Neural cell (in vitro differentiated cells): ENCODE measurements around the gene LIN37. TPM values are rescaled to one million over a fixed set of nuclear protein-coding genes. Genes with fewer than 3 reads are reported as not detected.

Experiments
- H2AFZ ChIP-seq: fragments of 200-600, 300-800 bp; sonication (generic), shearing (Covaris generic); 2 replicates; pipeline ENCODE4 v1.6.0; 2014; ENCODE audit warnings: low read depth, mild to moderate bottlenecking, antibody characterized with exemption, low read length, moderate library complexity
- H3F3A ChIP-seq: fragments of 200-600 bp; shearing (Covaris generic); 2 replicates; pipeline ENCODE4 v1.6.1; 2016; ENCODE audit warnings: mild to moderate bottlenecking, moderate library complexity, mixed read lengths, antibody characterized with exemption, low read length; ENCODE audit not compliant: insufficient read depth, poor library complexity, severe bottlenecking
- H3K27ac ChIP-seq: fragments of 200-600, 300-800 bp; sonication (generic), shearing (Covaris generic); 2 replicates; pipeline ENCODE4 v1.5.1; 2014; ENCODE audit warnings: mild to moderate bottlenecking, low read length, moderate library complexity
- H3K27me3 ChIP-seq: fragments of 300-800, 200-600 bp; sonication (generic), shearing (Covaris generic); 2 replicates; pipeline ENCODE4 v1.6.0; 2014; ENCODE audit warnings: mild to moderate bottlenecking, low read depth, low read length, moderate library complexity; ENCODE audit not compliant: insufficient read depth
- H3K36me3 ChIP-seq: fragments of 300-800, 200-600 bp; sonication (generic), shearing (Covaris generic); 2 replicates; pipeline ENCODE4 v1.5.1; 2014; ENCODE audit warnings: mild to moderate bottlenecking, antibody characterized with exemption, low read length, moderate library complexity; ENCODE audit not compliant: insufficient read depth
- H3K4me2 ChIP-seq: fragments of 300-800, 200-600 bp; sonication (generic), shearing (Covaris generic); 2 replicates; pipeline ENCODE4 v1.6.0; 2014; ENCODE audit warnings: mild to moderate bottlenecking, low read length
- H3K4me3 ChIP-seq: fragments of 300-800, 200-600 bp; sonication (generic), shearing (Covaris generic); 2 replicates; pipeline ENCODE4 v1.5.1; 2014; ENCODE audit warnings: mild to moderate bottlenecking, low read length, moderate library complexity
- H3K79me2 ChIP-seq: fragments of 200-600 bp; shearing (Covaris generic); replicated peaks from 2 replicates; pipeline ENCODE4 v1.6.0; 2014; ENCODE audit warnings: mild to moderate bottlenecking, low read length, moderate library complexity; ENCODE audit not compliant: insufficient read depth
- H3K9ac ChIP-seq: fragments of 300-800, 200-600 bp; sonication (generic), shearing (Covaris generic); 2 replicates; pipeline ENCODE4 v1.6.1; 2016; ENCODE audit warnings: mild to moderate bottlenecking, low read length, mixed read lengths
- H3K9me2 ChIP-seq: fragments of 200-600 bp; shearing (Covaris generic); 2 replicates; pipeline ENCODE4 v1.6.1; 2016; ENCODE audit warnings: mild to moderate bottlenecking, low read length, mixed read lengths; ENCODE audit not compliant: insufficient read depth
- H3K9me3 ChIP-seq: fragments of 200-600, 300-800 bp; sonication (generic), shearing (Covaris generic); 2 replicates; pipeline ENCODE4 v1.6.1; 2016; ENCODE audit warnings: mild to moderate bottlenecking, mixed run types, low read length, moderate library complexity, mixed read lengths
- H4K20me1 ChIP-seq: fragments of 200-600 bp; shearing (Covaris generic); 2 replicates; pipeline ENCODE4 v1.6.1; 2016; ENCODE audit warnings: mild to moderate bottlenecking, mixed run types; ENCODE audit not compliant: insufficient read depth
- EP300 ChIP-seq: fragments of 450-650 bp; conservative IDR thresholded peaks from 2 replicates; pipeline ENCODE4 v1.6.1; 2014; ENCODE audit warnings: antibody characterized with exemption, mild to moderate bottlenecking, moderate library complexity; ENCODE audit not compliant: poor library complexity, severe bottlenecking
- EZH2 ChIP-seq: fragments of 200-600, 300-800 bp; shearing (Covaris generic), sonication (generic); IDR thresholded peaks from 2 replicates; pipeline ENCODE4 v1.6.1; 2014; ENCODE audit warnings: antibody characterized with exemption, low read length, borderline replicate concordance, mild to moderate bottlenecking; ENCODE audit not compliant: insufficient read depth, poor library complexity, severe bottlenecking
- MXI1 ChIP-seq: fragments of 450-650 bp; conservative IDR thresholded peaks from 2 replicates; pipeline ENCODE4 v1.6.1; 2014; ENCODE audit warnings: antibody characterized with exemption, mild to moderate bottlenecking; ENCODE audit not compliant: poor library complexity, severe bottlenecking
- POLR2AphosphoS5 ChIP-seq: IDR thresholded peaks from 2 replicates; pipeline ENCODE4 v1.6.1; 2012
- RAD21 ChIP-seq: fragments of 450-650 bp; conservative IDR thresholded peaks from 2 replicates; pipeline ENCODE4 v1.6.1; 2014; ENCODE audit warnings: antibody characterized with exemption, mild to moderate bottlenecking, moderate library complexity
- SMC3 ChIP-seq: fragments of 450-650 bp; conservative IDR thresholded peaks from 2 replicates; pipeline ENCODE4 v1.6.1; 2014; ENCODE audit warnings: antibody characterized with exemption, mild to moderate bottlenecking, moderate library complexity; ENCODE audit not compliant: poor library complexity
- TAF1 ChIP-seq: IDR thresholded peaks from 2 replicates; pipeline ENCODE4 v1.6.1; 2012; ENCODE audit warnings: low read depth
- polyA plus RNA-seq: library from polyadenylated mRNA; depleted of rRNA; stranded (reverse); fragments of >200 nt; gene quantifications from 2 replicates; pipeline ENCODE4 v1.2.3, GENCODE V29; 2014
- TF ChIP-seq, protein P1 (sequence below): IDR thresholded peaks from 2 replicates; pipeline ENCODE4 v1.6.1; 2012; ENCODE audit warnings: borderline replicate concordance
- TF ChIP-seq, protein P2 (sequence below): fragments of 450-650 bp; IDR thresholded peaks from 2 replicates; pipeline ENCODE4 v1.5.1; 2014; ENCODE audit warnings: antibody characterized with exemption, mild to moderate bottlenecking, moderate library complexity; ENCODE audit not compliant: poor library complexity, severe bottlenecking

LIN37 gene
- polyA plus RNA-seq, 1 donor from 2014 or later: 25.7 TPM

- Histone ChIP-seq H3K4me3 (peak overlapping the region; percentile 91), H3K79me2 (peaks cover 15% of the 10 kb centered on the region), H3K9ac (peak overlapping the region; percentile 50), H3K27me3 (no peaks in the 10 kb centered on the region), H3K9me2 (no peaks in the 10 kb centered on the region), H4K20me1 (no peaks in the 10 kb centered on the region), H3K36me3 (peaks cover 8% of the 10 kb centered on the region), H3K27ac (peak overlapping the region; percentile 28), H2AFZ (no peak overlapping the region), H3K9me3 (no peaks in the 10 kb centered on the region), H3K4me2 (no peak overlapping the region), H3F3A (no peaks in the 10 kb centered on the region)
- TF ChIP-seq SMC3 (no peak), RAD21 (no peak), TAF1 (no peak), POLR2AphosphoS5 (no peak), EZH2 (no peak), EP300 (no peak), MXI1 (no peak)
- TF ChIP-seq, protein P1, sequence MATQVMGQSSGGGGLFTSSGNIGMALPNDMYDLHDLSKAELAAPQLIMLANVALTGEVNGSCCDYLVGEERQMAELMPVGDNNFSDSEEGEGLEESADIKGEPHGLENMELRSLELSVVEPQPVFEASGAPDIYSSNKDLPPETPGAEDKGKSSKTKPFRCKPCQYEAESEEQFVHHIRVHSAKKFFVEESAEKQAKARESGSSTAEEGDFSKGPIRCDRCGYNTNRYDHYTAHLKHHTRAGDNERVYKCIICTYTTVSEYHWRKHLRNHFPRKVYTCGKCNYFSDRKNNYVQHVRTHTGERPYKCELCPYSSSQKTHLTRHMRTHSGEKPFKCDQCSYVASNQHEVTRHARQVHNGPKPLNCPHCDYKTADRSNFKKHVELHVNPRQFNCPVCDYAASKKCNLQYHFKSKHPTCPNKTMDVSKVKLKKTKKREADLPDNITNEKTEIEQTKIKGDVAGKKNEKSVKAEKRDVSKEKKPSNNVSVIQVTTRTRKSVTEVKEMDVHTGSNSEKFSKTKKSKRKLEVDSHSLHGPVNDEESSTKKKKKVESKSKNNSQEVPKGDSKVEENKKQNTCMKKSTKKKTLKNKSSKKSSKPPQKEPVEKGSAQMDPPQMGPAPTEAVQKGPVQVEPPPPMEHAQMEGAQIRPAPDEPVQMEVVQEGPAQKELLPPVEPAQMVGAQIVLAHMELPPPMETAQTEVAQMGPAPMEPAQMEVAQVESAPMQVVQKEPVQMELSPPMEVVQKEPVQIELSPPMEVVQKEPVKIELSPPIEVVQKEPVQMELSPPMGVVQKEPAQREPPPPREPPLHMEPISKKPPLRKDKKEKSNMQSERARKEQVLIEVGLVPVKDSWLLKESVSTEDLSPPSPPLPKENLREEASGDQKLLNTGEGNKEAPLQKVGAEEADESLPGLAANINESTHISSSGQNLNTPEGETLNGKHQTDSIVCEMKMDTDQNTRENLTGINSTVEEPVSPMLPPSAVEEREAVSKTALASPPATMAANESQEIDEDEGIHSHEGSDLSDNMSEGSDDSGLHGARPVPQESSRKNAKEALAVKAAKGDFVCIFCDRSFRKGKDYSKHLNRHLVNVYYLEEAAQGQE: no peak
- TF ChIP-seq, protein P2, sequence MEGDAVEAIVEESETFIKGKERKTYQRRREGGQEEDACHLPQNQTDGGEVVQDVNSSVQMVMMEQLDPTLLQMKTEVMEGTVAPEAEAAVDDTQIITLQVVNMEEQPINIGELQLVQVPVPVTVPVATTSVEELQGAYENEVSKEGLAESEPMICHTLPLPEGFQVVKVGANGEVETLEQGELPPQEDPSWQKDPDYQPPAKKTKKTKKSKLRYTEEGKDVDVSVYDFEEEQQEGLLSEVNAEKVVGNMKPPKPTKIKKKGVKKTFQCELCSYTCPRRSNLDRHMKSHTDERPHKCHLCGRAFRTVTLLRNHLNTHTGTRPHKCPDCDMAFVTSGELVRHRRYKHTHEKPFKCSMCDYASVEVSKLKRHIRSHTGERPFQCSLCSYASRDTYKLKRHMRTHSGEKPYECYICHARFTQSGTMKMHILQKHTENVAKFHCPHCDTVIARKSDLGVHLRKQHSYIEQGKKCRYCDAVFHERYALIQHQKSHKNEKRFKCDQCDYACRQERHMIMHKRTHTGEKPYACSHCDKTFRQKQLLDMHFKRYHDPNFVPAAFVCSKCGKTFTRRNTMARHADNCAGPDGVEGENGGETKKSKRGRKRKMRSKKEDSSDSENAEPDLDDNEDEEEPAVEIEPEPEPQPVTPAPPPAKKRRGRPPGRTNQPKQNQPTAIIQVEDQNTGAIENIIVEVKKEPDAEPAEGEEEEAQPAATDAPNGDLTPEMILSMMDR: no peak
Observed at GRCh38 chr19:35757231-35757748, 8.9 kb downstream of the LIN37 start.

- peak within 1 kb of the TSS; percentile 76 for H3K9ac ChIP-seq
- H3K36me3 ChIP-seq: peaks cover 8% of the 10 kb centered on the region
- H3K27me3 ChIP-seq: no peaks in the 10 kb centered on the region
- no peaks in the 10 kb centered on the region for H3K9me3 ChIP-seq
- peaks cover 15% of the 10 kb centered on the region for H3K79me2 ChIP-seq
- peak within 1 kb of the TSS; percentile 59 for H3K4me2 ChIP-seq
- H3K27ac ChIP-seq: peak within 1 kb of the TSS; percentile 80
- H4K20me1 ChIP-seq: no peaks in the 10 kb centered on the region
- H3K4me3 ChIP-seq: peak within 1 kb of the TSS; percentile 91
- peak; percentile 76 for TF ChIP-seq POLR2AphosphoS5
- TF ChIP-seq MXI1: peak; percentile 88
- TF ChIP-seq, protein P1: no peak
- peak; percentile 35 for TF ChIP-seq SMC3
- TF ChIP-seq, protein P2: peak; percentile 35
- TF ChIP-seq TAF1: no peak
- no peak for TF ChIP-seq EZH2
- TF ChIP-seq EP300: peak; percentile 41
- no peak for TF ChIP-seq RAD21
- H3K9me2 ChIP-seq: no peaks in the 10 kb centered on the region
- H3F3A ChIP-seq: no peaks in the 10 kb centered on the region
- H2AFZ ChIP-seq: peak within 1 kb of the TSS; percentile 90
Observed at GRCh38 chr19:35757749-35758608, 9.6 kb downstream of the LIN37 start, which contains the start of gene PROSER3. Gene PROSER3, plus strand, starts transcription at chr19:35758176. Its CDS starts 40 bp downstream, at chr19:35758216.
